Vagina (tissue), 2 donors: Measurements from ENCODE around the gene PSD. TPM values are rescaled to one million over a fixed set of nuclear protein-coding genes. Genes with fewer than 3 reads are reported as not detected.

ENCODE experiments used
- DNase-seq, 2 donors: peaks; one replicate each; pipeline ENCODE4 v3.0.0-alpha.2; 2017; ENCODE audit errors: extremely low spot score in 2 of 2
- H3K27ac ChIP-seq: fragments of 200-600 bp; sonication (generic); one replicate; pipeline ENCODE4 v1.5.1; 2019
- H3K27me3 ChIP-seq: fragments of 200-600 bp; sonication (generic); one replicate; pipeline ENCODE4 v1.5.1; 2019
- H3K36me3 ChIP-seq, 2 donors: fragments of 200-600 bp; sonication (generic); one replicate each; pipeline ENCODE4 v1.5.1; 2017 to 2019
- H3K4me1 ChIP-seq: fragments of 200-600 bp; sonication (generic); one replicate; pipeline ENCODE4 v1.5.1; 2019
- H3K4me3 ChIP-seq, 2 donors: fragments of 200-600 bp; sonication (generic); 1 replicate in 1 of 2; 2 replicates in 1 of 2; pipeline ENCODE4 v1.5.1; 2016 to 2019
- H3K9me3 ChIP-seq: fragments of 200-600 bp; sonication (generic); one replicate; pipeline ENCODE4 v1.5.1; 2019
- POLR2A ChIP-seq, 2 donors: fragments of 450-650 bp; IDR thresholded peaks; one replicate each; pipeline ENCODE4 v1.6.1; 2017; ENCODE audit warnings: antibody characterized with exemption in 2 of 2, mild to moderate bottlenecking in 2 of 2, moderate library complexity in 2 of 2
- POLR2AphosphoS5 ChIP-seq, 2 donors: sonication (generic); formaldehyde crosslinking; IDR thresholded peaks; one replicate each; pipeline ENCODE4 v1.9.0; 2017; ENCODE audit warnings: antibody characterized with exemption in 2 of 2, mild to moderate bottlenecking in 2 of 2, low read depth in 1 of 2; ENCODE audit not compliant: insufficient read depth in 1 of 2
- intact Hi-C: fragments of 100-400 bp; cut with DNase I; formaldehyde crosslinking; loops from one replicate; pipeline ENCODE4 v1.15.1; 2023
- total RNA-seq: library from RNA; depleted of rRNA; stranded (reverse); fragments of >200 nt; gene quantifications from one replicate; pipeline ENCODE4 v1.2.3, GENCODE V29; 2016
- TF ChIP-seq, protein P1 (sequence below), 3 experiments: fragments of 450-650 bp in 2 of 3; fragments of 200-600 bp in 1 of 3; sonication (generic) in 1 of 3; IDR thresholded peaks; one replicate each; pipeline ENCODE4 v1.5.1; 2017 to 2019; ENCODE audit warnings: antibody characterized with exemption in 3 of 3, mild to moderate bottlenecking in 2 of 3, moderate library complexity in 2 of 3

Gene PSD
- total RNA-seq, 1 donor from 2014 or later: 6.4 TPM

- peak overlapping the region; percentile 73 for H3K27ac ChIP-seq
- H3K36me3 ChIP-seq: no peaks in the 10 kb centered on the region
- peak in 1 of 2 donors; percentile 27 for TF ChIP-seq POLR2A (IDR thresholded peaks at IDR 0.05)
- TF ChIP-seq POLR2AphosphoS5 (IDR thresholded peaks at IDR 0.05; ENCODE audit: insufficient read depth in 1 of 2, low read depth in 1 of 2): peak in 1 of 2 donors; percentile 85
- TF ChIP-seq, protein P1, sequence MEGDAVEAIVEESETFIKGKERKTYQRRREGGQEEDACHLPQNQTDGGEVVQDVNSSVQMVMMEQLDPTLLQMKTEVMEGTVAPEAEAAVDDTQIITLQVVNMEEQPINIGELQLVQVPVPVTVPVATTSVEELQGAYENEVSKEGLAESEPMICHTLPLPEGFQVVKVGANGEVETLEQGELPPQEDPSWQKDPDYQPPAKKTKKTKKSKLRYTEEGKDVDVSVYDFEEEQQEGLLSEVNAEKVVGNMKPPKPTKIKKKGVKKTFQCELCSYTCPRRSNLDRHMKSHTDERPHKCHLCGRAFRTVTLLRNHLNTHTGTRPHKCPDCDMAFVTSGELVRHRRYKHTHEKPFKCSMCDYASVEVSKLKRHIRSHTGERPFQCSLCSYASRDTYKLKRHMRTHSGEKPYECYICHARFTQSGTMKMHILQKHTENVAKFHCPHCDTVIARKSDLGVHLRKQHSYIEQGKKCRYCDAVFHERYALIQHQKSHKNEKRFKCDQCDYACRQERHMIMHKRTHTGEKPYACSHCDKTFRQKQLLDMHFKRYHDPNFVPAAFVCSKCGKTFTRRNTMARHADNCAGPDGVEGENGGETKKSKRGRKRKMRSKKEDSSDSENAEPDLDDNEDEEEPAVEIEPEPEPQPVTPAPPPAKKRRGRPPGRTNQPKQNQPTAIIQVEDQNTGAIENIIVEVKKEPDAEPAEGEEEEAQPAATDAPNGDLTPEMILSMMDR (IDR thresholded peaks at IDR 0.05): no peak
- no peak for DNase-seq
- intact Hi-C loops: no loop called here
- H3K4me3 ChIP-seq: peak overlapping the region; percentile 40 to 49
- peaks cover 6% of the 10 kb centered on the region for H3K27me3 ChIP-seq
- H3K4me1 ChIP-seq: peaks cover 27% of the 10 kb centered on the region
- no peaks in the 10 kb centered on the region for H3K9me3 ChIP-seq
These were observed 8.0 kb downstream of the PSD start for GRCh38 chr10:102410429-102411073.

DNA sequence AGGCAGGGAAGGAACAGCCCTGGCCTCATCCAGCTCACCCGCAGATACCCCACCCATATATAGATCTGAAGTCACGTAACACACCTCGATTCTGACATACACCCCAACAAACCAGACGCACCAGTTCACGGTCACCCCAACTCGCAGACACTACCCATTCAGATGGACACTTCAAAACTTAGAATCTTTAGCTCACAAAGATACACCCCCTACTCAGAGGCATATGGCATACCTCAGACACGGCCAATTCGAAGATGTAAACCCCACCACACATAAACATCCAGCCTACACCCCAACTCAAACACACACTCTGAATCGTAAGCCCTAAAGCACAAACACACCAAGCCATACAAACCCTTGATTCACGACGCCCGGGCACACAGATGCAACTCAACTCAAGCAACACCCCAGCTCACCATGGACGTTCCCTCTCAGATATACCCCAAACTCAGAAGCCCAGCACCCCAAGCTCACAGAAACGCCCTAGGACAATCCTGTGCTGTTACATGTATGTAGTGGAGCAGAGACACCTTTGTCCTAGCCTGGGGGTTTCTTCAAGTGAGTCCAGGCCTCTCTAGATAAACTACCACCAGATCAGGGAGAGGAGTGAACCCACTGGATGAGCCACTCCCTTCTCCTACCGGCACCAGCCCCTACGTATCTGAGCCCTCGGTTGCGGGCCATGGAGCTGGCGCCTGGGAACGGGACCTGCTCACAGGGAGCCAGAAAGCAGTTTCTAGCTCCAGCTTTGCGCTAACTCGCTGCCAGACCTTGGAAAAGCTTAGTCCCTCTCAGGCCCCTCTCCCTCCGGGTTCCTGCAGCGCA, 8.8 kb downstream of the PSD start:
- peak overlapping the region; percentile 40 to 49 for H3K4me3 ChIP-seq
- H3K27me3 ChIP-seq: peaks cover 6% of the 10 kb centered on the region
- intact Hi-C loops: no loop called here
- H3K27ac ChIP-seq: peak overlapping the region; percentile 73
- peaks cover 27% of the 10 kb centered on the region for H3K4me1 ChIP-seq
- TF ChIP-seq POLR2A (IDR thresholded peaks at IDR 0.05): no peak
- TF ChIP-seq, protein P1 (IDR thresholded peaks at IDR 0.05): no peak
- TF ChIP-seq POLR2AphosphoS5 (IDR thresholded peaks at IDR 0.05; ENCODE audit: insufficient read depth in 1 of 2, low read depth in 1 of 2): peak in 1 of 2 donors; percentile 2
- no peaks in the 10 kb centered on the region for H3K36me3 ChIP-seq
- no peaks in the 10 kb centered on the region for H3K9me3 ChIP-seq
- DNase-seq: no peak

GRCh38 chr10:102408728-102409603, 9.6 kb downstream of the PSD start:
- H3K27me3 ChIP-seq: peaks cover 6% of the 10 kb centered on the region
- H3K36me3 ChIP-seq: no peaks in the 10 kb centered on the region
- H3K9me3 ChIP-seq: no peaks in the 10 kb centered on the region
- peak overlapping the region; percentile 73 for H3K27ac ChIP-seq
- peaks cover 27% of the 10 kb centered on the region for H3K4me1 ChIP-seq
- TF ChIP-seq, protein P1 (IDR thresholded peaks at IDR 0.05): no peak
- TF ChIP-seq POLR2AphosphoS5 (IDR thresholded peaks at IDR 0.05; ENCODE audit: insufficient read depth in 1 of 2, low read depth in 1 of 2): peak in 1 of 2 donors; percentile 61
- no peak for DNase-seq
- intact Hi-C loops: no loop called here
- peak overlapping the region; percentile 40 to 49 for H3K4me3 ChIP-seq

GRCh38 chr10:102408131-102408727, 10.4 kb downstream of the PSD start:
- DNase-seq: no peak
- Histone ChIP-seq H3K4me1 (peaks cover 27% of the 10 kb centered on the region), H3K27ac (peak overlapping the region; percentile 60), H3K36me3 (no peaks in the 10 kb centered on the region), H3K9me3 (no peaks in the 10 kb centered on the region), H3K27me3 (peaks cover 6% of the 10 kb centered on the region), H3K4me3 (peak overlapping the region; percentile 40 to 49)
- intact Hi-C loops: no loop called here
- TF ChIP-seq, protein P1 (IDR thresholded peaks at IDR 0.05): no peak
- TF ChIP-seq POLR2AphosphoS5 (IDR thresholded peaks at IDR 0.05; ENCODE audit: insufficient read depth in 1 of 2, low read depth in 1 of 2): no peak
- TF ChIP-seq POLR2A (IDR thresholded peaks at IDR 0.05): no peak
